HG03469 (cell line): Measurements from ENCODE around the gene SMG7.

Experiments
- ATAC-seq: cut with Tn5 transposase; IDR thresholded peaks from one replicate; pipeline ENCODE4 v1.9.1; 2021; ENCODE audit warnings: mild to moderate bottlenecking, moderate library complexity, moderate number of reproducible peaks; ENCODE audit not compliant: unreplicated experiment

The SMG7 gene

GRCh38 chr1:183470147-183470960, 1.9 kb upstream of the SMG7 start:
- peak; percentile 28 for ATAC-seq

- ATAC-seq, result peak; percentile 26
These were observed 1.1 kb upstream of the SMG7 start for GRCh38 chr1:183470961-183471742.

- peak; percentile 39 for ATAC-seq
These were observed 384 bp upstream of the SMG7 start for GRCh38 chr1:183471743-183472487.

- no peak for ATAC-seq
These were observed 878 bp downstream of the SMG7 start for GRCh38 chr1:183473217-183473536.

- no peak for ATAC-seq
These were observed 3.8 kb downstream of the SMG7 start for GRCh38 chr1:183476081-183476480.

GRCh38 chr1:183477986-183478781, 5.9 kb downstream of the SMG7 start:
- peak; percentile 39 for ATAC-seq

GRCh38 chr1:183480971-183481441, 8.7 kb downstream of the SMG7 start:
- ATAC-seq, result no peak

GRCh38 chr1:183483224-183483623, 10.9 kb downstream of the SMG7 start:
- no peak for ATAC-seq

- no peak for ATAC-seq
These were observed 12.0 kb downstream of the SMG7 start for GRCh38 chr1:183484254-183484653.

- no peak for ATAC-seq
These were observed 12.6 kb downstream of the SMG7 start for GRCh38 chr1:183484851-183485250.

- no peak for ATAC-seq
These were observed 15.6 kb downstream of the SMG7 start for GRCh38 chr1:183487674-183488442.

GRCh38 chr1:183490932-183491331, 18.6 kb downstream of the SMG7 start:
- no peak for ATAC-seq

GRCh38 chr1:183493540-183494245, 21.4 kb downstream of the SMG7 start:
- ATAC-seq, result no peak

GRCh38 chr1:183495420-183495819, 23.1 kb downstream of the SMG7 start:
- ATAC-seq, result no peak

GRCh38 chr1:183497218-183497617, 24.9 kb downstream of the SMG7 start:
- no peak for ATAC-seq

GRCh38 chr1:183498342-183498991, 26.2 kb downstream of the SMG7 start:
- ATAC-seq, result no peak

GRCh38 chr1:183505454-183506089, 33.3 kb downstream of the SMG7 start:
- ATAC-seq, result no peak

GRCh38 chr1:183506561-183506960, 34.3 kb downstream of the SMG7 start:
- no peak for ATAC-seq
